Measurements from ENCODE around the gene EIF4G3.
"Not testable (repeated sequence)": the region's sequence is repeated elsewhere in the genome, so short reads cannot be mapped to it uniquely, and the experiment has no call there.

The EIF4G3 gene

DNA sequence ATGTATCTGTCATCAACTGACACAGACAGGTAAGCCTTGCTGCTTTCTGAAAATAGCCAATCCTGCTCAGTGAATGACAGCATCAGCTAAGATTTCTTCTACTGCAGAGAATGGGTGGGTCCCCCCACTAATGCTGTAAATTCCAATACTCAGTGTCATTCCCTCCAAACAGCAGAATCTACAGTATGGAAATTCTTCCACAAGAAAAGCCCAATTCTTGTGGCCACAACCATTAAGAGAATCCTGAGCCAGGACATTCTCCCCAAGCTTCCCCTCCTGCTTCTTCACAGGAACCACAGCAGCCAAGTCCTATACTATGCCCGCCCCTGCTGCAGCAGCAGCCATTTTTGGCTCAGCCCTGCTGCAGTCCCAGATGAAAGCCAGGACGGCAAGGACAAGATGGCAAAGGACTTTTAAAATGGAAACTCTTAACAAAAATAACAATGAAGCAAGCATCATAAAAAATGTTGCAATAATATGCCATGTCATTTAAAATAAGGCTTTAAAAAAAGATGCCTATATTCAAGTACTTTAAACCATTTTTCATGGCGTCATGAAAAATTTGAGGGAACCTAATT is 26.8 kb downstream of the EIF4G3 start:
- no peak for DNase-seq (ENCODE audit: low spot score)

DNA sequence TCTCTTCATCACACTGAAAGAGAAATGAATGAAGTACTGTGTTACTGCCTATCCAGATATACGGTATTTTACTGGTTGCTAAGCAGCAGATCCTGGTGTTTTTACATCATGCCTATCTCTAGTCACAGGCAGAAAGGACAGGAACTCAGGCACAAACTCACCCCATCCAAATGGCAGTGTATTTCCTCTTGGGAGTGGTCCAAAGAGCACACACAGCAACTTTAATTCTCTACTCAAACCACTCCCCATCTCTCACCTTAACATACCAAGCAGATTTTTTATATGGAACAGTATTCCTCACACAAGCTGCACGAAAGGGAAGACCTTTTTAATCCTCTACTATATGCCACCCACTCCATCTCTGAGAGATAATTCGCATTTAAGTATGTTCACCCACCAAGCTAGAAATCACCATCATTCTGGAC is 27.3 kb downstream of the EIF4G3 start:
- DNase-seq (ENCODE audit: low spot score) = no peak

DNA sequence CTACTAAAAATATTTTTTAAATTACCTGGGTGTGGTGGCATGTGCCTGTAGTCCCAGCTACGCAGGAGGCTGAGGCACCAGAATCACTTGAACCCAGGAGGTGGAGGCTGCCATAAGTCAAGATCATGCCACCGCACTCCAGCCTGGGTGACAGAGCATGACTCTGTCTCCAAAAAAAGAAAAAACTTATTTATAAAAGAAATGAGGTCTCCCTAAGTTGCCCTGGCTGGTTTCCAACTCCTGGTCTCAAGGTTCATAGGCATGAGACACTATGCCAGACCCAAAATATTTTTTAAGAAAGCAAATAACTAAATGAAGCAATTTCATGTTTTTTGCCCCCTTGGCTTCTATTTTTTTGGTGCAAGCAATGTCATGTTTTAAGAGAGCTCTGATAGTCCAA is 32.9 kb downstream of the EIF4G3 start:
- no peak for DNase-seq (ENCODE audit: low spot score)

DNA sequence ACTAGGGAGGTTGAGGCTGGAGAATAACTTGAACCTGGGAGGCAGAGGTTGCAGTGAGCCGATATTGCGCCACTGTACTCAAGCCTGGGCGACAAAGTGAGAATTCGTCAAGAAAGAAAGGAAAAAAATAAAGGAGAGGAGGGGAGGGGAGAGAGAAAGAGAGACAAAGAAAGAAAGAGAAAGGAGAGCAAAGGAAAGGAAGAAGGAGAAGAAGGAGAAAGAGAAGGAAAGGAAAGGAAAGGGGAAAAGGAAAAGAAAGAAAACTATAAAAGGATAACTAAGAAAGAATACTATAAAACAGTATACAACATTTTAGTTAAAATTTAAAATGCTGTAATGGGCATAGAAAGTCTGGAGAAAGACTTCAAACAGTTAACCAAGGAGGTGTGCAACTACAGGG is 33.6 kb downstream of the EIF4G3 start:
- DNase-seq (ENCODE audit: low spot score) = no peak

DNA sequence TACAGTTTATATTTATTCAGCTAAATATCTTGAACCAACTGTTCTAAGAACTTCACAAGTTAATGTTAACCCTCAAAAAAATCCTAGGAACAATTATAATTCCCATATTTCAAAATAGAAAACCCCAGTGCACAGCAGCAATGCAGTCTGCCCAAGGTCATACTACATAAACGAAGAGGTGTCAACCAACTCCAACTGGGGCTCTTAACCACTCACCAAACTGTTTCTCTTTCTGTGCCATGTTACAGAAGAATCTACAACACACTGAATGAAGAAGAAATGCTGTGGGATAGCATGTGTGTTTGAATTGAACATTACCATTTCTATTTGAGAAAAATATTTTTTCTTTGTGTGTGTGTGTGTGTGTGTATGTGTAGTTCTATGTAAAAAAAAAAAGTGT is 35.7 kb downstream of the EIF4G3 start:
- no peak for DNase-seq (ENCODE audit: low spot score)

DNA sequence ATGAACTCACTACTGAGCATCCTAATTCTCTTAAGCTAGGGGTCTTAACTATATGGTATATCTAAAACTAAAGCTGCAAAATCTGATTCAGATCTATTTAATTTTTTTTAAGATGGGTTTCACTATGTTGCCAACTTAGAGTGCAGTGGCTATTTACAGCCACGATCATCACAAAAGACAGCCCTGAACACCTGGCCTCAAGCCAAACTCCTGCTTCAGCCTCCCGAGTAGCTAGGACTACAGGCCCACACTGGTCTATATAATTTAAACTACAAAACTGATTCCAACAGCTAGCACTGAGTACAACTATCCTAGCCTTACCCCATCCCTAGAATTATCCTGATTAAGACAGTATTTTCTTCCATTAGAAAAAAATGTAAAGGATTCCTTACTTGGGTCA is 37.1 kb downstream of the EIF4G3 start:
- no peak for DNase-seq (ENCODE audit: low spot score)

DNA sequence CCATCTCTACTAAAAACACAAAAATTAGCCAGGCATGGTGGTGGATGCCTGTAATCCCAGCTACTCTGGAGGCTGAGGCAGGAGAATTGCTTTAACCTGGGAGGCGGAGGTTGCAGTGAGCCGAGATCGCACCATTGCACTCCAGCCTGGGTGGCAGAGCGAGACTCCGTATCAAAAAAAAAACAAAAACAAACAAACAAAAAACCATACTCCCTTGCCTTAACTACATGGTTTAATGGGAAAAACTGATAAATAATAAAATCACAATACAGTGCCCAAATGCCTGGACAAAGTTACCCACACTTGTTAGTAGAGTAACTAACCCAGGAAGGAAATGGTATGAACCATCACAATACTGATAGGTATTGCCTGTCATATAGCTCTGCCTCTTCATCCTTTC is 40.4 kb downstream of the EIF4G3 start:
- not testable (repeated sequence) for DNase-seq (ENCODE audit: low spot score)

DNA sequence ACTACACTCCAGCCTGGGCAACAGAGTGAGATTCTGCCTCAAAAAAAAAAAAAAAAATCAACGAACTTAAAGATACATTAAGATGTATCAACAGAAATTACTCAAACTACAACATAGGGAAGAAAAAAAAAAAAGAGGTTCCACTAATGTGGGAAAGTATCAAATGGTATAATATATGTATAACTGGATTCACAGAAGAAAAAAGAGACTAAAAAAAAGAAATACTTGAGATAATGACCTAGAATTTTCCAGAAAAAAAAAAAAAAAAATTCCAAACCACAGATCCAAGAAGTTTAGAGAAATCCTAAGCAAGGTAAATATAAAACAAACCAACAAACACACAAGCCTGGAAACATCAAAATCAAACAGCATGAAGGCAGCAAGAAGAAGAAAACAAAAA is 45.5 kb downstream of the EIF4G3 start:
- DNase-seq (ENCODE audit: low spot score) = no peak

DNA sequence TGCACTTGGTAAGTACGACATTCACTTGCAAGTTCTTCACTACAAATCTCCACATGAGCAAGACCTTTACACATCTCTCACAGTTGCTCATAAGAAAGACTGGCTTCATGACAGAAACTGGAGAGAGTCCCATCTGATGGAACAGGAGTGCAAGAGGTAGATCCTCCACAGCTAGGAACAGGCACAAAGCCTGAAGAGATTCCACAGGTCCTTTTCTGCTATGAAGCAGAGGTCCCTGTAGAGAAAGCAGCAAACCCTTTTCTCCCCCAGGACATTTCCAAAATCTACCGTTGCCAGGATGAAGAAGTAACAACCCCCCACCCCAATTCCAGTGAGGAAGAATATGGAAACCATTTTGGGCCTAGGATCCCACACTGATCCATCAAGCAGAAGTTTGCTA is 47.3 kb downstream of the EIF4G3 start:
- no peak for DNase-seq (ENCODE audit: low spot score)

DNA sequence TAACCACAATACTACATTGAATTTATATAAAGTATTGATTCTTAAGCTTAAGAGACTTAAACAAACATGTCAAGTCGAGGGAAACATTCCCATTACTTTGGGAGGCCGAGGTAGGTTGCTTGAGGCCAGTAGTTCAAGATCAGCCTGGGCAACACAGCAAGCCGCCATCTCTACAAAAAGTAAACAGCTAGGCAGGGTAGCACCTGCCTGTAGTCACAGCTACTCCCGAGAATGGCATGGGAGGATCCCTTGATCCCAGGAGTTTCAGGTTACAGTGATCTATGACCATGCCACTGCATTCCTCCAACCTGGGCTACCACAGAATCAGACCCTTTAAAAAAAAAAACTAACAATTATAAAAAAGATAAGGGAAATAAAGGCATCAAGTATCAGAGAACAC is 50.4 kb downstream of the EIF4G3 start:
- no peak for DNase-seq (ENCODE audit: low spot score)

DNA sequence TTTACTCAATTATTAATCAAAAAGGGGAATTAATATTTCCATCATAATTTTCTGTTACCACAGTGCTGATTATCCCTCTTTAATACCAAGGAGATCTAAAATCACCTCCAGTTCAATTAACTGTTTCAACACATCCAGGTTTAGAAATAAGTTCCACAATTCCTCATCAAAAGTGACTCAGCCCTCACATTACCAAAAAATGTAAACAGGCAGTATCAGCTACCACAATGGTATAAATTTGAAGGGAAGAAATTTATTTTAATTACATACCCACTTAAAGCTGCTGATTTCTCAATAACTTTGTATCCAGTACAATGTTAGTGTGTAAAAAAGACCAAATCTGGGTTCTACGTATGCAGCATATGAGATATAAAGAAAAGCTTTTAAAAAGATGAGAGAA is 51.9 kb downstream of the EIF4G3 start:
- no peak for DNase-seq (ENCODE audit: low spot score)

DNA sequence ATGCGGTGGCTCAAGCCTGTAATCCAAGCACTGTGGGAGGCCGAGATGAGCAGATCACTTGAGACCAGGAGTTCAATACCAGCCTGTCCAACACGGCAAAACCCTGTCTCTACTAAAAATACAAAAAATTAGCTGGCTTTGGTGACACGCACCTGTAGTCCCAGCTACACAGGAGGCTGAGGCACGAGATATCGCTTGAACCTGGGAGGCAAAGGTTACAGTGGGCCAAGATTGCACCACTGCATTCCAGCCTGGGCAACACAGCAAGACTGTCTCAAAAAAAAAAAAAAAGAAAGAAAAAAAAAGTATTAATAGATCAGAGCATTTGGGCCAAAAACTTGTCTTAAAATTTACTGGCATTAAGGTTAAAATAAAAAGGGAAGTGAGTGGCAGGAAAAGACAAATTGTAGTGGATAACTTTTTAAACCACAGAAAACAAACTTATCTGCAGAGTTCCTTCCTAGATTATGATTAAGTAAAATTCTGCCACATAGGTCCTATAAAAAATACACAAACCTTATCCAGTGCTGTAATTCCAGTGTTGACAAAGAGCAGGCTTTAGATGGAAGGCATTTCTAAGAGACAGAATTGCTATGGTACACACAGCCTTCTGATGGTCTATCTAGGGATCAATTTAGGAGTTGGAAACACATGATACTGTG is 53.3 kb downstream of the EIF4G3 start:
- DNase-seq (ENCODE audit: low spot score) = no peak

DNA sequence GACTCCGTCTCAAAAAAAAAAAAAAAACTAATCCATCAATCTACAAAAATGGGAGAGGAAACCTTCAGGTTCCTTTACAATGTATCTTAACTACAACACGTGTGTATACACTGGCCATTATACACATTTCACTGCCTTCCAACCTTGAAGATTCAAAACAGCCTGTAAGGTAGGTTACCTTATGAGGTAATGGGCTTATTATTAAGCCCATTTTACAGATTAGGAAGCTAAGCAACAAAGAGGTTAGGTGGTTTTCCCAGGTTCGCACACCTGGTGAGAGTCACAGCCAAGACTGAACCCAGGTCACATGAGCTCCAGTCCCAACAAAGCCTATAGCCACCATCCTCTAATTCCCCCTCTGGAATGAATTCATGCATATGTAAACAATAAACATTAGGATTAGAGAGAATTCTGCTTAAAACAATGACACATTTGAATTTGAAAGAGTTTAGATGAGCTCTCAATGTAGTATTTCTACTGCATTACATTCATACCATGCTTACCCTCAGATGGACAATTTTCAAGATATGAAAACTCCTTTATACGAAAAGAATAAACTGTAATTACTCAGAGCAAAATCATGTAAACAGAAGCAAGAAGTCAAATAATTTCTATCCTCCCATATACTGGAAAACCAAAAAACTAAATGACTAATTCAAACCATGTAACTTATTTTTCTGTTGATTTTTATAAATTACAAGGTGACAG is 54.8 kb downstream of the EIF4G3 start:
- no peak for DNase-seq (ENCODE audit: low spot score)

DNA sequence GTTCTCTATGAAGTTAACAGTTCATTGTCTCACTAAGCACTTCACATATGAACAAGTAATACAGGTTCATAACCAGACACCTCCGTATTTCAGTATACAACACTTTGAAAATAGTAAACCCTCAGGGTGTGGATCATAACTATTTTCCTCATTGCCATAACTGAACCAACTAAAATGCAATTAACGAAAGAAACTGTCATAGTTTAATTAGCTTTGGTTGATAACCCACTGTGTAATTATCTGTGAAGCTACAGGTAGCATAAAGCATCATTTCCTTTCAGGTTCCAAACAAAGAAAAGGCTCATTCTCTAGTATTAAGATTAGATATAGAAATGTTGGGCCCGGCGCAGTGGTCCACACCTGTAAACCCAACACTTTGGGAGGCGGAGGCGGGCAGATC is 58.5 kb downstream of the EIF4G3 start:
- DNase-seq (ENCODE audit: low spot score) = no peak

DNA sequence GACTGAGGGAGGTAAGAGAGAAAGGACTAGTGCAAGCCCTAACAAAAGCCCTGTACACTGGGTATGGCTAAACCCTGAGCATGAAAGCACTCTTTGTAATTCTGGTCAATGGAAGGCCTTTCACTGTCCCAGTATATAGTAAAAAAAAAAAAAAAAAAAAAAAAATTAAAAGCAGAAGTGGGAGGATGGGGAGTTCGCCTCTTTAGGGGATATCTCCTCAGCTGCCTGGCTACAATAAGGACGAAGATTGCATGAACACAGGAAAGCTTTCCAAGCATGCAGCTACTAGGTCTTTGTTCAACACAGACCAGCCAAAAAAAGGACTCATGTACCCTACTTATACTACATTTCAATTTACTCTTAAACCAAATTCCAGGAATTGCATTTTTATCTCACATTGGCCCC is 59.1 kb downstream of the EIF4G3 start:
- DNase-seq (ENCODE audit: low spot score) = no peak

DNA sequence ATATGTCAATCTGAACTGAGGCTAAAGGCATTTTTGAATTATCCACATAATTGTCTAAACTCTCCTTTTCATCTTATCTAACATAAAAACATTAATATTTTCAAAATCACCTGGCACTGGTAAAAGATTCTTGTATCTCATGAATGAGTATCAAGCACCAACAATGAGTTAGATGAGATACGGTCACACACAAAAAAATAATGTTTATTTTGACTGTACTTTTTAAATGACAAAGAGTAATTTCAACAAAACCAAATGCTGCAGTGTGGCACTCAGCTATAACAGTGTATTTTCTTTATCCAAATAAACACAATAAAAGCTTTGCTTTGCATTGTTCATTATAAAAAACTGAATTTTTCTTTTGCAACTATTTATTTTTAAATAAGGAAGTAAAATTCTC is 59.5 kb downstream of the EIF4G3 start:
- no peak for DNase-seq (ENCODE audit: low spot score)

DNA sequence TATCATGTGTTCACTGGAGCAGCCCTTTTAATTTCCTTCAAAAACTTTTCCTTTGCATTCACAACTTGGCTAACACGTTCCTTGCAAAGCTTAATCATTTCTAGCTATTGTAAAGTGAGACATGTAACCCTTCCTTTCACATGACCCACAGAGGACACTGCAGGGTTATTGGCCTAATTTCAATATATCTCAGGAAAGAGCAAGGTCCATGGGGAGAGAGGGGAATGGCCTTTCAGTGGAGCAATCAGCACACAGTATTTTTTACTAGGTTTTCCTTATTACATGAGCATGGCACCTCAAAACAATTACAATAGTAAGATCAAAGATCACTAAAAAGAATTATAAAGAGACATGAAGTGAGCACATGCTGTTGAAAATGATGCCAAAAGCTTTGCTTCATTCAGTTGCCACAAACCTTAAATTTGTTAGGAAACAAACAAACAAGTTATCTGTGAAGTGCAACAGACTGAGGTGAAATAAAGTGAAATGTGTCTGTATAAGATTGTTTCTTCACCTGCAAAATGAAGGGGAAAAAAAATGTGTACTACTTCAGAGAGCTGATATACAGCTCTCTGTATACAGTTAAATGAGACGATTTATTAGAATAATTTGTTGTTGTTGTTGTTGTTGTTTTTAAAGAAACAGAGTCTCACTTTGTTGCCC is 61.5 kb downstream of the EIF4G3 start:
- DNase-seq (ENCODE audit: low spot score) = no peak

DNA sequence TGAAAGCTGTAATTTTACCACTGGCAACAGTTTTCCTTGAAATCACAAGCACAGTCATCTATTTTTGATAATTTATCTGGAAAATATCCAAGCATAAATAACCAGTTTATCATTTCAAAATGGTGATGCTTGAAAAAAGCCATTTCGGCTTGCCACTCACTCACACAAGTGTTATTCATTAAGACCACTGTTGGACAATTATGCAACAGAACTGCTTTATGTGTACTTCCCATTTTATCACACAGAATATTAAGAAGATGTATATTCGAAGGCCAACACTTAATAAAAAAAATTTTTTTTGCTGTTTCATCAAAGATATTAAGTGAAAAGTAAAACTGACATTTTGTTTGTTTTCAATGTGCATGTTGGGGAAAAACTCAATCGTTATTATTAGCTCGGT is 62.3 kb downstream of the EIF4G3 start:
- no peak for DNase-seq (ENCODE audit: low spot score)

DNA sequence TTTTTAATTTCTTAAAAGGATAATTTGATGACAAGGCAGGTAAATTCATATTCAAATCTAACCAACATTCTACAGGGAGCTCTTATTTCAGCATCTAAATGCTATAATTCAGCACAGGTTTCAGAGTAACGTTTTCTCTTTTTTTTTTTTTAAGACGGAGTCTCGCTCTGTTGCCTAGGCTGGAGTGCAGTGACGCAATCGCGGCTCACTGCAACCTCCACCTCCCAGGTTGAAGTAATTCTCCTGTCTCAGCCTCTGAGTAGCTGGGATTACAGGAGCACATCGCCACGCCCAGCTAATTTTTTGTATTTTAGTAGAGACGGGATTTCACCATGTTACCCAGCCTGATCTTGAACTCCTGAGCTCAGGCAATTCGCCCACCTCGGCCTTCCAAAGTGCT is 66.5 kb downstream of the EIF4G3 start:
- DNase-seq (ENCODE audit: low spot score) = no peak

DNA sequence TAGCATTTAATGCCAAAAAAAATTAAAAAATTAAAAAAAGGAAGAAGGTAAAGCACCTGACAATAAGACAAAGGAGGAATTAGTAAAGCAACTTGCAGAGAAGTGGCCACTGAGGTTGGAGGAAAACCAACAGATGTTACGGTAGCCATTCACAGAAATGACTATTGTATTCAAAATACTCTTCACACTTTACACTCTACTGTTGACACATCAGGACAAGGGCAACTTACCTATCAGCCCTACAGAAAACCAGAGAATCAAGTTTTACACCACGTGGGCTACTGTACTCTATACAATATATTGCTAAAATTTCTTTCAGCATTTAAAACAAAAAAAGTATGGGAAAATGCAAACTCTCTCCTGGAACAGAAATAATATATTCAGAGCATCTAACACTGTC is 70.0 kb downstream of the EIF4G3 start:
- no peak for DNase-seq (ENCODE audit: low spot score)

DNA sequence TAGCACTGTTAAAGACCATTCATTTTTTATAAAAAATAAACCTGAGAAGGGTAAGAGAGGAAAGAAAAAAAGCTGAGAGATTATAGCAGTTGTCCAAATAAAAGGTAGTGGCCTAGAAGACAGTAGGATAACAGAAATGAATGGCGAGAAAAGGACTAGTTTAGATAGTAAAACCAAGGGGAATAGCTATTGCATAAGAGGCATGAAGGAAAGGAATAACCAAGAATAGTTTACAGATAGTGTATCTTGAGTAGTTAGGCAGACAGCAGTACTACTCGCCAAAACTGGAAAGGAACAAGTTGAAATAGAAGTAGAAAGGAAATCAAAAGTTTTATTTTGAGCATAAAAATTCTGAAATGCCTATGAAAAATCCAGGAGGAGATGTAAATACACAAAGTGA is 70.5 kb downstream of the EIF4G3 start:
- no peak for DNase-seq (ENCODE audit: low spot score)

DNA sequence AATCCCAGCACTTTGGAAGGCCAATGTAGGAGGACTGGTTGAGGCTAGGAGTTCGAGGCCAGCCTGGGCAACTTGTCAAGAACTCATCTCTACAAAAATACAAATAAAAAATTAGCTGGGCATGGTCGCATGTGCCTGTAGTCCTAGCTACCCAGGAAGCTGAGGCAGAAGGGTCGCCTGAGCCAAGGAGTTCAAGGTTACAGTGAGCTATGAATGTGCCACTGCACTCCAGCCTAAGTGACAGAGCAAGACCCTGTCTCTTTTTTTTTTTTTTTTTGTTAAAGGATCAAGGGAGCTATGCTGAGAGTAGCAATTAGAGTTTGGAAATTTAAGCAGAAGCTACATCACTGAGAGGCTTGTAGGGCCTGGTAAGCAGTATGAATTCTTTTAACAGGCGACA is 70.9 kb downstream of the EIF4G3 start:
- DNase-seq (ENCODE audit: low spot score) = no peak

DNA sequence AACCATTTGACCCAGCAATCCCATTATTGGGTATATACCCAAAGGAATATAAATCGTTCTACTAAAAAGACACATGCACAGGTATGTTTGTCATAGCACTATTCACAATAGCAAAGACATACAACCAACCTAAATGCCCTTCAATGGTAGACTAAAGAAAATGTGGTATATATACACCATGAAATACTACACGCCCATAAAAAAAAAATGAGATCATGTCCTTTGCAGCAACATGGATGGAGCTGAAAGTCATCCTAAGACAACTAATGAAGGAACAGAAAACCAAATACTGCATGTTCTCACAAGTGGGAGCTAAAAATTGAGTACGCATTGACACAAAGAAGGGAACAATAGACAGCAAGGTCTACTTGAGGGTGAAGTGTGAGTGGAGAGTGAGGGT is 72.0 kb downstream of the EIF4G3 start:
- DNase-seq (ENCODE audit: low spot score) = no peak
